ENCODE data around the gene THBD.

DNA sequence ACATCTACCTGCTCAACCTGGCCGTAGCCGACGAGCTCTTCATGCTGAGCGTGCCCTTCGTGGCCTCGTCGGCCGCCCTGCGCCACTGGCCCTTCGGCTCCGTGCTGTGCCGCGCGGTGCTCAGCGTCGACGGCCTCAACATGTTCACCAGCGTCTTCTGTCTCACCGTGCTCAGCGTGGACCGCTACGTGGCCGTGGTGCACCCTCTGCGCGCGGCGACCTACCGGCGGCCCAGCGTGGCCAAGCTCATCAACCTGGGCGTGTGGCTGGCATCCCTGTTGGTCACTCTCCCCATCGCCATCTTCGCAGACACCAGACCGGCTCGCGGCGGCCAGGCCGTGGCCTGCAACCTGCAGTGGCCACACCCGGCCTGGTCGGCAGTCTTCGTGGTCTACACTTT lies 13.7 kb downstream of the THBD start:
- TF ChIP-seq, protein P1, sequence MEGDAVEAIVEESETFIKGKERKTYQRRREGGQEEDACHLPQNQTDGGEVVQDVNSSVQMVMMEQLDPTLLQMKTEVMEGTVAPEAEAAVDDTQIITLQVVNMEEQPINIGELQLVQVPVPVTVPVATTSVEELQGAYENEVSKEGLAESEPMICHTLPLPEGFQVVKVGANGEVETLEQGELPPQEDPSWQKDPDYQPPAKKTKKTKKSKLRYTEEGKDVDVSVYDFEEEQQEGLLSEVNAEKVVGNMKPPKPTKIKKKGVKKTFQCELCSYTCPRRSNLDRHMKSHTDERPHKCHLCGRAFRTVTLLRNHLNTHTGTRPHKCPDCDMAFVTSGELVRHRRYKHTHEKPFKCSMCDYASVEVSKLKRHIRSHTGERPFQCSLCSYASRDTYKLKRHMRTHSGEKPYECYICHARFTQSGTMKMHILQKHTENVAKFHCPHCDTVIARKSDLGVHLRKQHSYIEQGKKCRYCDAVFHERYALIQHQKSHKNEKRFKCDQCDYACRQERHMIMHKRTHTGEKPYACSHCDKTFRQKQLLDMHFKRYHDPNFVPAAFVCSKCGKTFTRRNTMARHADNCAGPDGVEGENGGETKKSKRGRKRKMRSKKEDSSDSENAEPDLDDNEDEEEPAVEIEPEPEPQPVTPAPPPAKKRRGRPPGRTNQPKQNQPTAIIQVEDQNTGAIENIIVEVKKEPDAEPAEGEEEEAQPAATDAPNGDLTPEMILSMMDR (IDR thresholded peaks at IDR 0.05) = no peak
- no peak for TF ChIP-seq POLR2A (IDR thresholded peaks at IDR 0.05)
- TF ChIP-seq EP300 (IDR thresholded peaks at IDR 0.05) = no peak
